ENCODE data around the gene FAM228A.

FAM228A gene

DNA sequence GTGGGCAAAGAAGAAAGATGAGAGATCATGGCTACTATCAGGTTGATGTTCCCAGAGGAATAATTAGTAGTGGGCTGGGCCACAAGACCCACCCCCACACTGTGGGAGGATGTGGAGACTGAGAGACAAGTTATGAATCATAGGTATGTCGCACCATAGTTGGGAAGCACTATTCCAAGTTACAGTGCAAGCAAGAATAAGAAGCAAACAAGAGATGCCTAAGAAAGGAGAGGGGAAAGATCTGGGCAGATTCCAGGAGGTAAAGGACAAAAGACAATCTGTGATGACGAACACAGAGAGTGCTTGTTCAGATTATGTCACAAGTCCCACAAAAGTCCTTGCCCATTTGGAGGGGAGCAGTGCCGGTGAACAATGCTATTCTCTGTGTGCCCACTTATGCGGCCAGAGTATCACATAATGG lies 56.6 kb downstream of the FAM228A start:
- DNase-seq: no peak

DNA sequence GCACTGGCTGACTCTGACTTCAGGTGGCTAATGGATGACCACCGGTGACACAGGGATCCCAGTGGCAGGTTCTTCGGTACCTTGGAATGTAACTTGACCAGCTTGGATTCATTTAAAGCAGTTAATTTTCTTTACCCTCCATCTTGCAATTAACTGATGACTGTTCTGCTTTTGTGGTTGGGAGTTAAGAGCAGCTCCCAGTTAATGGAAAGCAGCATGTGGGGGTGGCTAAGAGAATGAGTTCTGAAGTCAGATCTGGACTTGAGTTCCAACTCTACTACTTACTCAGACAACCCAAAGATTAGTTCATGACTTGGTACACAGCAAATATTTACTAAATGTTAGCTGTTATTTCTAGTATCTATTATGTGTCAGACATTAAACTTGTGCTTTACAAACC lies 58.5 kb downstream of the FAM228A start:
- DNase-seq: no peak

DNA sequence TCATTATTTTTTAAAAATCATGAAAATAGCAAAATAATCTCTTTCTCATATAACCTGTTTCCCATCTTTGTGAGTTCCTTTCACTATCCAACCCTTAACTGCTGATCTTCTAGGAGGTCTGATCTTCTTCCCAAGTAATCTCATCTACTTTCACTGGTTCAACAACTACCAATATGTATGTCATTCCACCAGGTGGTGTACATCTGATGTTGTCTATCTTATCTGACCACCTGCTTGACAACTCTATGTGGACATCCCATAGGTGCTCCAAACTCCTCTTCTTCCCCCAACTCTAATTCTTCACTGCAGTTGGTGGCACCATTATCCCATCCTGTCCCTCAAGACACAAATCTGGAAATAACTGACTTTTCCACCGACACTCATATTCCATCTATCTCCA lies 62.5 kb downstream of the FAM228A start:
- DNase-seq: no peak

DNA sequence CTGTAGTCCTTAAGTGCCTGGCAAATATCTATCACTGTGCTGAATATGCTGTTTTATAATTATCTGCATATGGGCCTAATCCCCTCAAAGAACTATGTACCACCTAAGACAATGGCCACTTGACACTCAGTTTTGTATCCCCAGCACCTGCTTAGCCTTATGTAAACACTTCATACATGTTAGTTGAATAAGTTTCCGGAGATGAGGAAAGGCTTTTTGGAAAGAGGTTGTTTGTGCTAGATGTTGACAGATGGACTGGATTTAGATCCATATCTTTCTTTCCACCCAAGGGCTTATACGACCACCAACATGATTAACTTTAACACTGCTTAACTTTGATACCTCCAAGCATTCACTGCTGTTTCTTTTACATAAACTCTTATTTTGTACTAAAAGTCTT lies 63.3 kb downstream of the FAM228A start:
- DNase-seq: no peak

DNA sequence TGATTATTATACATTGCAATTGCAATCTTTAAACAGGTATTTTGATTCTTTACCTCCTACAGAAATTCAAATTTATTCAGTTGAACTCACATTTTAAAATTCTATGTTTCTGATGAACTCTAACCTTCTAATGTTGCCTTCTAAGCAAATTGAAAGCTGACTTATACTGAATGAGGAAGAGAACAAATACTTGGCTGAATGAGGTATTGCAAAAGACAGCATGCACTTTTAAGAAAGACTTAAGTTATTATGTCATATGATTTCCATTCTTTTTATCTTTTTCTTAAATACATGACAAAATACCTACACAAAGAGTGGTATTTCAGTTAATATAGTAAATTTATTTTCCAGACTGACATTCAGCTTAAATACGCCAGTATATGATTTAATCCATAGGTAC lies 64.7 kb downstream of the FAM228A start:
- no peak for DNase-seq

All from left hindlimb (tissue), 1 donor.